ENCODE measurements around the gene RAB36.

RAB36 gene

DNA sequence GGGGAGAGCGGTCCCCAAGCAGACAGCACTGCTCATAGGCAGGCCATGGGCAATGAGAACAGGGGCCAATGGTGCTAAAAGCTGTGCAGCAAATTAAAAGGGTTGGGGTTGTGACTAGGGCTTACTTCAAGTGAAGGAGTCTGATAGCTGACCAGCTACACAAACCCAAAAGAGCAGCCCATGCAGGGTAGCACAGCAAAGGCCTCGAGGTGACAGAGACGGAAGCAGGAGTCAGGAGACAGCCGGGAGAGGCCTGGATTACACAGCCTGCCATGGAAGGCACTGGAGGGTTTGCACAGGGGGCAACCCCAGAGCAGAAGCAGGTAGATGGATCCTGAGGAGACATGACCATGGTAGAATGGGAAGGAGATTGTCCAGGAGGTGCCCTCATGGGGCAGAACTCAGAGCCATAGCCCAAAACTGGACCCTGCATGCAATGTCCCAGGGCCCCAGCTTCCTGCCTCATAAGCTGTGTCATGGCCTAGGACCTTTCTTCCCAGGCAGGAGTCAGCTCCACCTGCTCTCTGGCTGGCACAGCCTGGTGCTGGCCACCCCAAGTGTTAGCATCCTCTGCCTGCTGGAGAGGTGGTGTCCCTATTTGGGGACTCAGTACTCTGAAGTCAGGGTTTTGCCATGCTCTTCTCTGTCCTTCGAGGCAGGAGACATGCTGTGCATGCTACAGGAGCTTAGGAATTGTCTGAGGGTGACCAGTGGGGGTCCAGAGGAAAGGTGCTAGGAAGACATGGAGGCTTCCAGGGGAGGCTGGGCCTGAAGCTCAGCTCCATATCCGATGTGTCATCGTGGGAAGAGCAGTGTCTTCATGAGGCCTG, 36.8 kb upstream of the RAB36 start:
- in situ Hi-C loops (cut with MboI; ENCODE audit: low sequenced_read_pairs) = no loop called here

DNA sequence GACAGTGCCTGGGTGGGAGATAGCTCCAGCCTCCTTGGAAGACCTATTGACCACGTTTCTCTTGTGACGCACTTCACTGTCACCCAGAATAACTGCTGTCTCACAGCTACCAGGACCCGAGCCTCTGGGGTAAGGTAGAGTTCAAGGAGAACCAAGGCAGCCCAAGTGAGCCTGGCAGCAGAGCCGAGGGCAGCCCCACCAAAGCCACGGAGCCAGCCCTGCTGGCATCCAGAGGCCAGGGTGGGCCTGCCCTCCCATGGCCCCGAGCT, 36.3 kb upstream of the RAB36 start:
- in situ Hi-C loops (cut with MboI; ENCODE audit: low sequenced_read_pairs) = no loop called here

DNA sequence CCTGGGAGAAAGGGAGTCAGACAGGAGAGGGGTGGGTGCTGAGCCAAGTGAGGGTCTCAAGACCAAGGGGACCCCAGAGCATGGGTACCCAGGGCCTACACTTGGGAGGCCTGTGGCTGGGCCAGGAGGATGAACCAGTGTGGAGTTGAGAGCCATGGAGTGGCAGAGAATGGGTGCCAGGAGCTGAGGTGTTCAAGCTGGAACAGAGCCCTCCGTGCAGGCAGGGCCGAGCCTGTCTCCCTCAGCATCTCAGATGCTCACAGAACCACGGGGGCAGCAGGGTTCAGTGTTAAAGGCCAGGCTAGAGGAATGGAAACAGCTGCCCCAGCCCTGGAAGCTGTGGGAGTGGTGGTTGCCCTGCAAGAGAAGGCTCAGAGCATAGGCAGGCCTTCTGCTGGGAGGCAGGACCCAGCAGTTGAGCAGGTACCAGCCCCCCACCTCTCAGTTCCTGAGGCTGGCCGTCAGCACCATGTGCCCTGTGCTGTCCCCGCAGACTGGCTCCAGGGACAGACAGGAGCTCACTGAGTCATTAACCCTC, 35.8 kb upstream of the RAB36 start:
- in situ Hi-C loops (cut with MboI; ENCODE audit: low sequenced_read_pairs) = no loop called here

DNA sequence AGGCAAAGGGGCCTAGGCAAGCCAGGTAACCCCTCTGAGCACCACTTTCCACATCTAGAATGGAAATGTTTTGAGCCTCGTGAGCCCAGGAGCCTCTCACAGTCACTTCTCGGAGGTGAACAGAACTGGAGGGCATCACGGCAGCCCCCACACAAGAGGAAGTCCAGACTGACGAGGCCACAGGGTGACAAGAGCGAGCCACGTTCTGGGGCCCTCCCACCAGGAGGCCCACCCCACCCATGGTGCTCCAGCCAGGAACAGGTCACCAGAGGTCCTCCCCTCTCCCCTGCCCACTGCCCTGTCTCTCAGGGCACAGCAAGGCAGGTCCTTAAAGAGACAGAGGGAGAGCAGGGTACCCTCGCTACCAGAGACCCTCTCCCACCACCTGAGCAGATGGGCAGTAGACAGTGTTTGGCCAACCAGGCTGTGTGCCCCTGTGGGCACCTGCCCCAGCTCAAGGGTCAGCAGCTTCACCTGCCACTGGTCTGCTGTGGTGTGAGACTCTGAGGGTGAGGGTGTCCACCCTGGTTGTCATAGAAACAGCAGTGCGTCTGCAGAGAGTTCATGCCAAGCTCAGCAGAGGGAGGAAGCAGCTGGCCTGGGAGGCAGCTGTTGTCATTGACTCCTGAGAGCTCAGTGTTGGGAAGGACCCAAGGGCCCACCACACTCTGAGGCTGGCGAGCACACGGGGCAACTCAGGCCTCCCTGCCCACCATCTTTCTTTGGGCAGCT, 34.9 kb upstream of the RAB36 start:
- in situ Hi-C loops (cut with MboI; ENCODE audit: low sequenced_read_pairs) = no loop called here

DNA sequence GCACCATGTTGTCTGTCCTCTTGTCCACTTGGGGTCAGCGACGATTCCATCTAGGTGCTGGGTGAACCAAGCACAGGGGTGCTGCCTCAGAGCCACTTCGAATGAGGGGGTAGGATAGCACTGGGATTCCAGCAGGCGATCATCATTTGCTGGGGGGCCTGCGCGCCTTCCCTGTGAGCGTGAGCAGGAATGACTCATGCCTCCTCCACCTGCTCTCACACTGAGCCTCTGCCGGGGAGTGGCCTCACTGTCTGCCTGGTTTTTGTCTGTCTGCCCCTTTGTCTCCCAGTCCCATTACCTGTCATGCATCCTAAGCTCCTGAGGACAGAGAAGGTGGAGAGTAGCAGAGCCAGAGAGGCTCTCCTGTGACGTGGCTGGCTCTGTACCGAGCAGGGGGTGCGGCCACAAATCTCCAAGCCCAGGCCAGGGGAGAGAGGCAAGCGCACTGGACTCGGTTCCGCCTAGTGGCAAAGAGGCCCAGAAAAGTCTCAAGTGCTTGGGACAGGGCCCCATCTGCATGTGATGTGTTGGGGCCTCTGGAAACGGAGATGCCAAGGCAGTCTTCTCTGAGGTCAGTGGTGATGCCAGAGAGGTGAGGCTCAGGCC, 34.3 kb upstream of the RAB36 start:
- in situ Hi-C loops (cut with MboI; ENCODE audit: low sequenced_read_pairs) = no loop called here

DNA sequence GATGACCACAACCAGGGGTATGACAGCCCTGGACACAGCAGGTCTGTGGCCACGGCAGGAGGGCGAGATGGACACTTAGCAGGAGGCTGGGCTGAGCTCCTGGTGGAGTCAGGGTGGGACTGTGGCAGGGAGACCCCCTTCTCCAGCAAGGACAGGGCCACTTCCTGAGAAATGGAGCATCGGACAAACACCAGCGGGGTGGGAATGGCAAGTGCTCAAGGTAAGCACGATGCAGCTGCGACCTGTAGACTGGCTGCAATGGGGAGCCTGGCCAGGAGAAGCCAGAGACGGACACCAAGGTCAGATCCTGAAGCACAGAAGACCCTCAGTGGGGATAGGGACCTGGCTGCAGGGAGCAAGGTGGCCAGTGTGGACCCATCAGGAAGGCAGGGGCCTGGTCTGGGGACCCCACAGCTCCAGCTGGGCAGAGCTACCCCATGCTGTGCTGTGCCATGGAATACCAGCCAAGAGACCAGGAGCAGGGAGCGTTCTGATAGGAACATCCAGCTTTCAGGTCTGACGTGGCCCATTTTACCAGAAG, 32.7 kb upstream of the RAB36 start:
- in situ Hi-C loops (cut with MboI; ENCODE audit: low sequenced_read_pairs) = no loop called here

DNA sequence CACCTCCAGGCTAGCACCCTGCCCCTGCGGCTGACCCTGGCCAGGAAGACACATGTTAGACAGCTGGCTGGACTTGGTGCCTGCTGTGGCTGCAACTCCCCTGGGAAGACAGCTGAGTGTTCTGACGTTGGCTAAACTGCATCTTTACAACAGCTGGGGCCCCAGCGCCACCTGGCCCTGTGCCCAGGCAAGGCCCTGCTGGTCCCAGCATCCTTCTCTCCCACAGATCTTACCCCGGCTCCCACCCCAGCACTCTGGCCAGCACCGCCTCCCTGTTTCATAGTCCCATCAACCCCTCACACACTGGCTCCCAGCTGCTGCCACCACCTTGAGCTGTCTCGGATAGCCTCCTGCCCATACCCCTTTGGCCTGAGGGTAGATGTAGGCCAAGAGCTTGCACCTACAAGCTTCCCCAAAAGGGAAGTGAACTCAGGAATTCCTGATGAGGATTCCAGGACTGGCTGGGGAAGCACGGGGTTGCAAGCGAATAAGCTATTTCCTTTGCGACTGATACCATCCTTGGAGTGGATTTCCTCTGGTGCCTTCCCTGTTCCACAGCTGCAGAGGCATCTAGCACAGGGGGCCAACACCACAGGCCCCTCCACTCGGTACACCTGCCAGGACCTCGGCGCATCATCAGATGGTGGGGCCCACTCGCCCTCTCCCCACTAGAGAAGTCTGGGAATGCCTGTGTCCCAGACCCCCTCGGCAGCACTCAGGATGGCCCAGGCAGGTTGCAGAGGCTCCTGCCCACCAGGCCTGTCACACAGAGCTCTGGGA, 32.0 kb upstream of the RAB36 start:
- in situ Hi-C loops (cut with MboI; ENCODE audit: low sequenced_read_pairs) = no loop called here

DNA sequence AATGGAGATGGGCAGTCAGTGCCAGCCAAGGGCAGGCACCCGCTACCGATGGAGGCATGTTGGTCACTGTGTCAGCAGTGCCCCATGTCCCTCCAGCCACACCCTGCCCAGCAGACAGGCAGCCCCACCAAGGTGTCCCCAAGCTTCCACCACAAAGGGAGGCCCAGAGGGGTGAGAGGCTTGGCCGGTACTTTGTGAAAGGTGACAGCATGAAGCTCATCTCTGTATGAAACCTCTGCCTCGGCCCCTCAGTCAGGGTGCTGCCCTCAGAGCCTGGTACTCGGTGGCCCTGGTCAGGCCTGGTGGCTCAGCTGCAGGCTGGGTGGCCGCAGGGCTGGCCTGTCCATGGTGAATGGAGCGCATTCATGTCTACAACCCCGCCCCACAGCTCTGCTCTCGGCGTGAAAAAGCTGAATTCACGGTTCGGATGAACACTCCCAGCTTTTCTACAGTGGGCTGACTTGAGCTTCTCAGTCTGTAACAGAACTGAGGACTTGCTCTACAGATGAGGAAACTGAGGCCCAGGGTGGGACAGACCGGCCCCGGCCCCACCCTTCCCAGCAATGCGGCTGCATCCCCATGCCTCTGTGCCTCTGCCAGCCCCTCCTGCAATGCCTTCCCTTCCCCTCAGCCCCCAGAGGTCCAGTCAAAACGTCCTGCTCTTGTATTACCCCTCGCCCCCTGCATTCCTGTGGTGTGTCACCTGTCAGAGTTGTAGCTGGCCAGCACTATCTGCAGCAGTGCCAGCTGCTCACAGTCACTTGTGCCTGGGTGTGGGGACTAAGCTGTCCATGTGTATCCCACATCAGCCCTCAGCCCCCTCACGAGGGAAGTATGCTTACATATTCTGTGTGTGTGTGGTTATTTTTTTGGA, 31.2 kb upstream of the RAB36 start:
- in situ Hi-C loops (cut with MboI; ENCODE audit: low sequenced_read_pairs) = no loop called here

DNA sequence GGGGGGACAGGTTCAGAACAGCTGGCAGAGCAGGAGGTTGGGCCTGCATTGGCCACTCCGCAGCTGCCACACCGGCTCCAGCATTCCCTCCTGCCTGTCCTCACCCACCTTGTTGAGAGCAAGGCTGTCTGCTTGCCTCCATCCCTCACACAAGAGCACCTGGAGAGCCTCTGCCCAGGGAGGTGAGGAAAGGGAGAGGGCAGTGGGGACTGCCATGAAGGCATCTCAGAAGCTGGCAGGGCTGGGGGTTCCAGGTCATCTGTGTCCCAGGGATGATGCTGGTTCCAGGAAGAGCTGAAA, 30.6 kb upstream of the RAB36 start:
- in situ Hi-C loops (cut with MboI; ENCODE audit: low sequenced_read_pairs) = no loop called here

DNA sequence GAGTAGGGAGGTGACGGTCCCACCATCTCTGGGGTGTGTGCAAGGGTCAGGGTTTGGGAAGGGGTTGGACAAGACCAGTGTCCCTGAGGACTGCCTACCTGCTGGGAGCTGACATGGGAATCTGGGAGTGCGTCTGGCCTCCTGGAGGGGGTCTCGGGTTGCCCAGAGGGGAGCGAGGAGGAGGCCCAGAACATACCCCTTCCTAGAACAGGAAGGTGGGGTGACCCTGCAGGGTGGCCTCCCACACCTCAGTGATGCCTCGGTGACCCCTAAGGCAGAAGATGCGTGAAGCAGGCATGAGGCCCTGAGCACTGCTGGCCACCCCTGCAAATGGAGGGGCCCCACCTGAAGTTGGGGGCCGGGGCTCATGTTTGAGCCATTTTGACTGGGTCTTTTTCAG, 29.9 kb upstream of the RAB36 start:
- in situ Hi-C loops (cut with MboI; ENCODE audit: low sequenced_read_pairs) = no loop called here

DNA sequence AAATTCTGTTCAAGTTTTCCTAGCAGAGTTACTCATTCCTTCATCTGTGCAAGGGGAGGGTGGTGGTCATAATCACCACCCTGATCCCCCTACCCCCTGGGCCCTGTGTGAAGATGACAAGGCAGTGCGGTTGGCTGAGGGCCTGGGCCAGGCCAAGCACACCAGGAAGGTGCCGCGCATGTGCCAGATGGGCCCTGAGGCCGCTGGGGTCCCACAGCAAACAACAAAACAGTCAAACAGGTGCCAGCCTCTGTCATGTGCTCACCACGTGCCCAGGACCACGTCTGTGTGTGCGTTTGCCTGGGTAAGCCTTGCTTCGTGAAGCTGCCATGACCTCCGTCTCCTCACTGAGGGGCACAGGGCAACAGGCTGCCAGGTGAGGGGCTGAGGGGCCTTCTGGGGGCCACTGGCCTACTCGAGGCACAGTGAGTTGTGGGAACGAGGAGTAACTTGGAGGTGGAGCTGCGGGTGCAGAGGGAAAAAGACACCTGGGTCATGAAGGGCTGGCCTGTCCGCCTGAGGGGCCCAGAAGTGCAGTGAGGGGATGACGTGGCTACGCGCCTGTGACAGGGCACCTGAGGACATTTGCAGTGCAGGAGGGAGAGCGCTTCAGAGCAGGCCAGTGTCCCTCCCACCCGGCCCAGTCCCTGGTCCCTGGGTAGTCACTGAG, 29.3 kb upstream of the RAB36 start:
- in situ Hi-C loops (cut with MboI; ENCODE audit: low sequenced_read_pairs) = no loop called here

DNA sequence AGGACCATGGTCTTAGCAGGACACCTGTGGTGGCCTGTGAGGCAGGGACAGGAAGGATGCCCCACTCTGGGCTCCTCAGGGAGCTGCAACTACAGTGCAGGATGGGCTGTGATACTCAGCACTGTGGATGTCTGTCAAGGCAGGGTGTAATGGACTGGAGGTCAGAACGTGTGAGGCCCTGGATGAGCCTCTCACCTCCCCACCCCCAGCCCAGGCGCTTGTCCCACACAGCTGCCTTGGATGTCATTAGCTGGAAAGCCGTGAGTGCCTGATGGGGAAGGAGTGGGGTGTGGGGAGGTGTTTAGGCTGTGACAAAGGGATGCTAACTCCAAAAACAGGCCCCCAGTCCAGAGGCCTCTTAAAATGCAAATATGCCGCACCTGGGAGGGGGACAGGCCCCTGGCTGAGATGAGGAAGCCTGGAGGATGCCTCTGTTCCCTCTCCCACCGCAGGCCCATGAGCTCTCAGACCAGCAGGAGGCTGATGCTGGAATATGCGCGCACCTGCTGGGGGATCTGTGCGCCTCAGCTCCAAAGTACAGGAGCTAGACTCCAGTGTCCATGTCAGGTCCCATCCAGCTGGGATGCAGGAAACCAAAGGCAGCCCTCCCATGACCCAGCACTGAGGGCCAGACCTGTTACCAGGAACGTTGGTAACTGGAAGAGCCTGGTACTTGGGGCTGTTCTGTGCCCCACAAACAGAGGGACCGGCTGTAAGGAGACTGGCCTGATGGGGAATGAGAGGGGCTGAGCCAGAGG, 28.6 kb upstream of the RAB36 start:
- in situ Hi-C loops (cut with MboI; ENCODE audit: low sequenced_read_pairs) = no loop called here

DNA sequence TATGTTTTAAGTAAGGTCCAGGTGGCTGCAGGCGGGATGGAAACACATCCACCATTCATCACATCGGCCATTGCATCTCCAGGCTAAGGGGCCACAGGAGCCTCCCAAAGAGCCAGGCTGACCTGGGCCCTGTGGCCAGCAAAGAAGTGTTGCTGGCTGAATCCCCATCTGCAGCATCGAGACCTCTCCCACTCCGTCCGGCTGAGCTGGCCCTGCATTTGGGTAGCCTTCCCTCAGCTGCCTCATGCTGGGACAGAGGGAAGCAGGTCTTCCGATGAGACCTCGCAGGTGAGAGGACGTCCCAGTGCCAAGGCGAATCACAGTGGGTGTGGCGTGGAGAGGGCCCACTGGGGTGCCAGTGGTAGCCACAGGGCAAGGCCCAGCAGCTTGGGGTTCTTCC, 28.0 kb upstream of the RAB36 start:
- in situ Hi-C loops (cut with MboI; ENCODE audit: low sequenced_read_pairs) = no loop called here

DNA sequence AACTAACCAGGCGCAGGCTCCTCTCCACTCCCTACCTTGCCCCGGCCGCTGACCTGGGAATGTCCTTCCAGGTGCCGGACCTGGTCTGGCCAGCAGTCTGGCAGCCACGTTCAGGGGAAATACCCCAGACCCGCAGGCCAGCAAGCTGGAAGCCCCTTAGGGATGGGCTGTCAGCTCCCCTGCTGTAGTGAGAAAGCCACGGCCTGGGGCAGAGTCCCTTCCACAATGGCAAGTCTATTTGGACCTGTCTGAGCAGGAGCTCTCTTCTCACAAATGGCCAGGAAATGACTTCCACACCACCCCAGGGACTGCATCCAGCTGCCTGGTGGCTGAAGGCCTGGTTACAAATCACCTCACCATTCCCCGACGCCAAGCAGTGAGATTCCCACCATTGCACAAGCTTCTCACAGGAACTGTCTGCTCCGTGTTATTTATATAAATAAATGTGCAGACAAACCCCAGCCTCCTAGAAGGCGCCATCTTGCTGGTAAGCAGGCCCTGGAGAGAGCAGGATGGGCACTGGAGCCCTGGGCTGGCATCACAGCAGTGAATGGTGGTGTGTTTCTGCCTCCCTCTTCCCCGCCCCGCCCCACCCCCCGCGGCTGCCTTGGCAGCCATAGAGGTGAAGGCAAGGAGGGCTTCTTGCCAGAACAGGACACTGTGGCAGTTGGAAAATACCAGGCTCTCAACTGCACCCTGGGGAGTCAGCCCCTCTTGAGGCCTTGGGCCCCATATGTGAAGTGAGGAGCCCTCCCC, 27.2 kb upstream of the RAB36 start:
- in situ Hi-C loops (cut with MboI; ENCODE audit: low sequenced_read_pairs) = no loop called here

DNA sequence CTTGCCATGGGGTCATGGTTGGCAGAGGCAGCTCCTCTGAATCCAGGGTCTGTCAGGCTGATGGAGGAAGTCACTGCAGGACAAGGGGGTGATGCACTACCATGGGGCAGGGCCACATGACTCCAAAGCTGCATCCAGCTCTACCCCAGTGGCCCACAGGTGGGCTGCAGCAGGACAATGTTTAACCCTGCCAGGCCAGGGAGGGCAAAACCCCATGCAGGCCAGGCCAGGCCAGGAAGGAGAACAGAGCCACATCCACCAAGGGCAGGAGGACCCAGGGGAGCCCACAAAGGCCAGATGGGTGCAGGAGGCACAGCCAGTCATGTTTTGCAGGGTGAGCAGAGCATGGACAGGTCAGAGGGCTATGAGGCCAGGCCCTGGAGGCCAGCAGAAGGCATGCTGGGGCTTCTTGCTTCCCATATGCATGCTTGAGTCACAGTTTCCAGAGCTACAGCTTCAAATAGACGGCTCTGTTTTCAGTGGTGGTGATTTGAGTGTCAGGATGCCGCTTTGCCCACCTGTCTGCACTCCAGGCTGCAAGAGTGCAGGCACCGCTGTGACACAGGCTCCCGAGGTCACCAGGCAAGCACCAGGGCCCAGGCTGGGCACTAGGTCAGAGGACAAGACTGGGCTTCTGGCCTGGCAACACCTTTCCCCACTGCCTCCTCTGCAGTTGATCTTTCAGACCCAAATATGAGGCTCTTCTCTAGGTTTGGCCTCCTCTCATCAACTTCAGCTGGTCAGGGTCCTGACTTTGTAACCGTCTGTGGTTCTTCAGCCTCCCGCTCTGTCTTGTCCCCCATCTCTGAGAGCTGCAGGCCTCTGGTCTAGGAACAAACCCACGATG, 26.4 kb upstream of the RAB36 start:
- in situ Hi-C loops (cut with MboI; ENCODE audit: low sequenced_read_pairs) = no loop called here

DNA sequence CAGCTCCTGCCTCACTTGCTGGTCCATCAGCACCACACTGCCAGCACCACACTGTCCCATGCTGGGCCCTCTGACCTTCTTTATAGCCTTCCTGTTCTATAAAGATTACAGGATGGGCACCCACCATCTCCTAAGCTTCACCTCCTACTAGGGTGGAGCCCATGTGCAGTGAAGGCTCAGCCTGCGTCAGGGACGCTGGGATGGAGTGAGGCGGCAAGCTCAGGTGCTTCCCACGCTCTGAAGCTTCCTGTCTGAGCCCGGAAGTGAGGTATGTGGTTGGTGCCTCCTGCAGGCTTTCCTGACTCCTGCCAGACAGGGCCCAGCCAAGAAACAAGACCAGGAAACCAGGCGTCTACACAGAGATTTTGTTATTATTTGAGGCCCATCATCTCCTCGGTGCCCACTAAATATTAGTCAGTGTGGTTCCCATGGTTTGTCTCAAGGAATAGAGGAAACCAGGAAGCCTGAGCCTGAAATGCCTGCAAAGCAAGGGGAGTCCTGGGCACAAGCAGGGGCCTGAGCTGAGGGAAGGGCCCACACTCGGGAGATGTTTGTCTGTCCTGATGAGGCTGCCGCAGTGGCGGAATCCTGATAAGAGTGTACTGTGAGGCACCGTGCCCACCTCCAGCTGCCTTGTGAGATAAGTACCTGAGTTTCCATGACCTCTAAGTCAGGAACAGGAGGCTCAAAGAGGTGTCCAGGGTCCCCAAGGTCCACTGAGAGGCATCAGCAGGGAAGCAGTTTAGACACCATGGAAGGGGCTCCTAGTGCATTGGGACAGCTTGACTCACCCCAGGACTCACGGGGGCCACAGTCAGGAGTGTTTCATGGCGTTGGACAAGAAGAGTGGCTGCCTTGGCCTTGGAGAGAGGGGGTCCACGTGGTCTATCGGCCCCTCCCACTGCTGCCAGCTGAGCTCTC, 25.5 kb upstream of the RAB36 start:
- in situ Hi-C loops (cut with MboI; ENCODE audit: low sequenced_read_pairs) = loop anchor here (10.0 kb wide), 1 partner anchor 155 kb away; no protein-coding TSS in a partner anchor

Data from HL-60/S4 (cell line).